Measurements from ENCODE around the gene PRRT3.
"Not testable (repeated sequence)": the region's sequence is repeated elsewhere in the genome, so short reads cannot be mapped to it uniquely, and the experiment has no call there.

PRRT3 gene

DNA sequence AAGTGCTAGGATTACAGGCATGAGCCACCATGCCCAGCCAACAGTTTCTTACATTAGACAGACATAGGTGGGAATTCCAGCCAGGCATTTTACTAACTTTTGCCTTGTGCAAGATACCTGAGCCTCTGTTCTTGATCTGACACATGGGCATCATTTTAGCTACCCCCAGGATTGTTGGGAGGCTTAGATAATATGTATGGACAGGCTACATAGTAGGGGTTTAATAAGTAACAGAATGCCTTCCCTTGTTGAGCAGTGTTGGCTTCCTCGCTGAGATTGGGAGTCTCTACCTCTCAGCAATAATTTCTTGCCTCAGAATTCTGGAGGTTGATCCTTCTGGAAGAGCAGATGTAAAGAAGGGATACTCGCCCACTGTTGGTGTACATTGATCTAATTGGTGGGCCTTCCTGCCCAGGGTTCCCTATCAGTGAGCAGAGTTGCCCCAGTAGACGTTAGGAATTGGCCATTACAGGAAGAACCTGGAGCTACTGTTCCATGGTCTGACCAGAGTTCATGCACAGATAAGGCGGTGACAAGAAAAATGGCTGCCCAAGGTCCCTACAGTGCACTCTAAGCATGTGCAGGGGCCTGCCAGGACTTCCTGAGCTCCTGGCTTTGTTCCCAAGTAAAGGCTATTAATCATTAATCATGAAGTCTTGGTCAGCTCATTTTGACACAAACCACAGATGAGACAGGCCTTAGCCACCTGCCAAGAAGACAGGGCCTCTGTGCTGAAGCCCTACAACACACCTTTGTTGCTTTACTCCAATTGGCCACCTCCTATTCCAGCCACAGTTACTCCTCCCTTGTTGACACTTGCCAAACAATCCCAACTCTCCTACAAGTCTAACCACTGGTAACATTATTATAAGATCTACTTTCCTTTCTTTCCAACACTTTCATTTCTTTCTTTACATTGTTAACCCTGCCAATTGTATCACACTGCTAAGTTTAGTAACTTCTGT is 54.5 kb downstream of the PRRT3 start:
- DNase-seq, result no peak

DNA sequence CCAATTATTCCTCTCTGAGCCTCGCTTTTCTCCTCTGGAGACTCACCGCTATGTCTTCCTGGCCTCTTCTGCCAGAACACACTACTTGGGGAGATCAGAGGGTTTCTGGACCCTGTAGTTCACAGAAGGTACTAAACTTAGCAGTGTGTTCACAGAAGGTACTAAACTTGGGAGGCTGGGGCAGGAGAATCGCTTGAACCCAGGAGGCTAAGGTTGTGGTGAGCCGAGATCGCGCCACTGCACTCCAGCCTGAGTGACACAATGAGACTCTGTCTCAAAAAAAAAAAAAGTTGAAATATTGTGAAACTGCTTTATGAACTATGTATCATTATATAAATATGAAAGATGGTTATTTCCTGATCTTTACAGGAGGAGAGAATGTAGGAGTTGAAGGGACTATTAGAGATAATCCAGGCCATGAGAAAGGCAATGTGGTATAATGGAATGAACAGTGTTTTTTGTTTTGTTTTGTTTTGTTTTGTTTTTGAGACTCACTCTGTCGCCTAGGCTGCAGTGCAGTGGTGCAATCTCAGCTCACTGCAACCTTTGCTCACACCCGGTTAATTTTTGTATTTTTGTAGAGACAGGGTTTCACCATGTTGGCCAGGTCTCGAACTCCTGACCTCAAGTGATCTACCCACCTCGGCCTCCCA is 55.3 kb downstream of the PRRT3 start:
- not testable (repeated sequence) for DNase-seq

- DNase-seq, result not testable (repeated sequence)
Measured at GRCh38 chr3:9895715-9896114, 56.5 kb downstream of the PRRT3 start.

All from stimulated activated CD4-positive, alpha-beta T cell treated with anti-CD3 and anti-CD28 coated beads, Interleukin-4, amount 100 ng/mL, for 1 hour (primary cell).